RWPE2 (cell line): ENCODE measurements around the gene ACY1.

Experiments used
- ATAC-seq: fragments of 200-7000 bp; cut with Tn5 transposase; 3 replicates; pipeline ENCODE4 v1.9.1; 2021; ENCODE audit warnings: low read depth
- DNase-seq: peaks from one replicate; pipeline ENCODE4 v3.0.0-alpha.2; 2020; ENCODE audit warnings: low spot score
- H3K27ac ChIP-seq: fragments of 450-650 bp; 2 replicates; pipeline ENCODE4 v1.5.1; 2017; ENCODE audit warnings: mild to moderate bottlenecking; ENCODE audit not compliant: poor library complexity, severe bottlenecking
- H3K27me3 ChIP-seq: fragments of 250-450 bp; sonication (Bioruptor Pico); 2 replicates; pipeline ENCODE4 v1.5.1; 2021; ENCODE audit warnings: mild to moderate bottlenecking, moderate library complexity; ENCODE audit not compliant: insufficient read depth, poor library complexity, severe bottlenecking
- H3K36me3 ChIP-seq: fragments of 250-450 bp; sonication (Bioruptor Pico); 2 replicates; pipeline ENCODE4 v1.5.1; 2020; ENCODE audit warnings: low read depth, mild to moderate bottlenecking, moderate library complexity
- H3K4me1 ChIP-seq: fragments of 250-450 bp; sonication (Bioruptor Pico); 2 replicates; pipeline ENCODE4 v1.5.1; 2021; ENCODE audit warnings: mild to moderate bottlenecking, moderate library complexity; ENCODE audit not compliant: insufficient read depth, poor library complexity, severe bottlenecking
- H3K4me3 ChIP-seq: fragments of 250-450 bp; sonication (Bioruptor Pico); 2 replicates; pipeline ENCODE4 v1.5.1; 2021; ENCODE audit warnings: mild to moderate bottlenecking, moderate library complexity; ENCODE audit not compliant: severe bottlenecking
- H3K9me3 ChIP-seq: fragments of 250-450 bp; sonication (Bioruptor Pico); 2 replicates; pipeline ENCODE4 v1.5.1; 2021; ENCODE audit warnings: mild to moderate bottlenecking, moderate library complexity; ENCODE audit not compliant: severe bottlenecking
- TF ChIP-seq, protein P1 (sequence below): fragments of 450-650 bp; IDR thresholded peaks from one replicate; pipeline ENCODE4 v1.5.1; 2017; ENCODE audit warnings: mild to moderate bottlenecking, moderate library complexity; ENCODE audit not compliant: poor library complexity, severe bottlenecking

Gene ACY1

GRCh38 chr3:52018319-52019000, 35.1 kb downstream of the ACY1 start:
- H3K4me3 ChIP-seq, result no peak overlapping the region
- no peaks in the 10 kb centered on the region for H3K36me3 ChIP-seq
- DNase-seq (no peak), ATAC-seq (no peak)
- no peaks in the 10 kb centered on the region for H3K27me3 ChIP-seq
- no peaks in the 10 kb centered on the region for H3K9me3 ChIP-seq
- TF ChIP-seq, protein P1, sequence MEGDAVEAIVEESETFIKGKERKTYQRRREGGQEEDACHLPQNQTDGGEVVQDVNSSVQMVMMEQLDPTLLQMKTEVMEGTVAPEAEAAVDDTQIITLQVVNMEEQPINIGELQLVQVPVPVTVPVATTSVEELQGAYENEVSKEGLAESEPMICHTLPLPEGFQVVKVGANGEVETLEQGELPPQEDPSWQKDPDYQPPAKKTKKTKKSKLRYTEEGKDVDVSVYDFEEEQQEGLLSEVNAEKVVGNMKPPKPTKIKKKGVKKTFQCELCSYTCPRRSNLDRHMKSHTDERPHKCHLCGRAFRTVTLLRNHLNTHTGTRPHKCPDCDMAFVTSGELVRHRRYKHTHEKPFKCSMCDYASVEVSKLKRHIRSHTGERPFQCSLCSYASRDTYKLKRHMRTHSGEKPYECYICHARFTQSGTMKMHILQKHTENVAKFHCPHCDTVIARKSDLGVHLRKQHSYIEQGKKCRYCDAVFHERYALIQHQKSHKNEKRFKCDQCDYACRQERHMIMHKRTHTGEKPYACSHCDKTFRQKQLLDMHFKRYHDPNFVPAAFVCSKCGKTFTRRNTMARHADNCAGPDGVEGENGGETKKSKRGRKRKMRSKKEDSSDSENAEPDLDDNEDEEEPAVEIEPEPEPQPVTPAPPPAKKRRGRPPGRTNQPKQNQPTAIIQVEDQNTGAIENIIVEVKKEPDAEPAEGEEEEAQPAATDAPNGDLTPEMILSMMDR, result no peak
- no peaks in the 10 kb centered on the region for H3K4me1 ChIP-seq
- no peak overlapping the region for H3K27ac ChIP-seq

GRCh38 chr3:52019352-52020080, 36.2 kb downstream of the ACY1 start:
- ATAC-seq (no peak), DNase-seq (no peak)
- TF ChIP-seq, protein P1, result no peak
- Histone ChIP-seq H3K4me1 (no peaks in the 10 kb centered on the region), H3K9me3 (no peaks in the 10 kb centered on the region), H3K4me3 (no peak overlapping the region), H3K27ac (no peak overlapping the region), H3K36me3 (no peaks in the 10 kb centered on the region), H3K27me3 (no peaks in the 10 kb centered on the region)

- no peaks in the 10 kb centered on the region for H3K9me3 ChIP-seq
- DNase-seq, result no peak
- no peaks in the 10 kb centered on the region for H3K36me3 ChIP-seq
- no peak for ATAC-seq
- no peak overlapping the region for H3K4me3 ChIP-seq
- H3K27me3 ChIP-seq, result no peaks in the 10 kb centered on the region
- H3K27ac ChIP-seq, result no peak overlapping the region
- TF ChIP-seq, protein P1, result no peak
- no peaks in the 10 kb centered on the region for H3K4me1 ChIP-seq
Measured at GRCh38 chr3:52020796-52021195, 37.5 kb downstream of the ACY1 start.

GRCh38 chr3:52021489-52022268, 38.3 kb downstream of the ACY1 start:
- TF ChIP-seq, protein P1, result no peak
- ATAC-seq (peak; percentile 6; the same call in 1 of the 3 replicates), DNase-seq (no peak)
- Histone ChIP-seq H3K27me3 (no peaks in the 10 kb centered on the region), H3K4me3 (no peak overlapping the region), H3K27ac (no peak overlapping the region), H3K9me3 (no peaks in the 10 kb centered on the region), H3K36me3 (no peaks in the 10 kb centered on the region), H3K4me1 (no peaks in the 10 kb centered on the region)
